ENCODE measurements around the gene CASKIN2.

Gene CASKIN2

GRCh38 chr17:75506888-75507287 lies 8.4 kb downstream of the CASKIN2 start:
- no peak for DNase-seq (ENCODE audit: insufficient read length, low spot score)
- FAIRE-seq, result no peak
- TF ChIP-seq POLR2AphosphoS5 (IDR thresholded peaks at IDR 0.05; ENCODE audit: low read depth, low read length) (no peak), TAF1 (IDR thresholded peaks at IDR 0.05; ENCODE audit: low read depth, low read length) (no peak), PAX5 (IDR thresholded peaks at IDR 0.05; ENCODE audit: insufficient read depth, low read length, severe bottlenecking) (no peak), POU2F2 (IDR thresholded peaks at IDR 0.05; ENCODE audit: low read depth, low read length) (no peak), SPI1 (IDR thresholded peaks at IDR 0.05; ENCODE audit: low read depth, low read length) (no peak), POLR2A (IDR thresholded peaks at IDR 0.05; ENCODE audit: low read depth, low read length) (no peak)

- FAIRE-seq, result no peak
- DNase-seq (ENCODE audit: insufficient read length, low spot score), result no peak
- TF ChIP-seq TAF1 (IDR thresholded peaks at IDR 0.05; ENCODE audit: low read depth, low read length), result no peak
- TF ChIP-seq PAX5 (IDR thresholded peaks at IDR 0.05; ENCODE audit: insufficient read depth, low read length, severe bottlenecking), result no peak
- no peak for TF ChIP-seq POLR2A (IDR thresholded peaks at IDR 0.05; ENCODE audit: low read depth, low read length)
Observed at GRCh38 chr17:75506134-75506533, 9.2 kb downstream of the CASKIN2 start.

GRCh38 chr17:75505640-75506039 lies 9.7 kb downstream of the CASKIN2 start:
- TF ChIP-seq PAX5 (IDR thresholded peaks at IDR 0.05; ENCODE audit: insufficient read depth, low read length, severe bottlenecking), result no peak
- TF ChIP-seq POU2F2 (IDR thresholded peaks at IDR 0.05; ENCODE audit: low read depth, low read length), result no peak
- no peak for TF ChIP-seq POLR2AphosphoS5 (IDR thresholded peaks at IDR 0.05; ENCODE audit: low read depth, low read length)
- no peak for TF ChIP-seq POLR2A (IDR thresholded peaks at IDR 0.05; ENCODE audit: low read depth, low read length)
- TF ChIP-seq SPI1 (IDR thresholded peaks at IDR 0.05; ENCODE audit: low read depth, low read length), result no peak
- no peak for TF ChIP-seq TAF1 (IDR thresholded peaks at IDR 0.05; ENCODE audit: low read depth, low read length)
- DNase-seq (ENCODE audit: insufficient read length, low spot score) (no peak), FAIRE-seq (no peak)

GRCh38 chr17:75505152-75505409 lies 10.3 kb downstream of the CASKIN2 start:
- TF ChIP-seq POLR2AphosphoS5 (IDR thresholded peaks at IDR 0.05; ENCODE audit: low read depth, low read length), result no peak
- TF ChIP-seq TAF1 (IDR thresholded peaks at IDR 0.05; ENCODE audit: low read depth, low read length), result no peak
- TF ChIP-seq SPI1 (IDR thresholded peaks at IDR 0.05; ENCODE audit: low read depth, low read length), result no peak
- no peak for TF ChIP-seq POU2F2 (IDR thresholded peaks at IDR 0.05; ENCODE audit: low read depth, low read length)
- no peak for TF ChIP-seq POLR2A (IDR thresholded peaks at IDR 0.05; ENCODE audit: low read depth, low read length)
- TF ChIP-seq PAX5 (IDR thresholded peaks at IDR 0.05; ENCODE audit: insufficient read depth, low read length, severe bottlenecking), result no peak
- DNase-seq (ENCODE audit: insufficient read length, low spot score) (no peak), FAIRE-seq (no peak)

GRCh38 chr17:75504347-75505151 lies 10.8 kb downstream of the CASKIN2 start:
- TF ChIP-seq POU2F2 (IDR thresholded peaks at IDR 0.05; ENCODE audit: low read depth, low read length) (no peak), POLR2A (IDR thresholded peaks at IDR 0.05; ENCODE audit: low read depth, low read length) (no peak), TAF1 (IDR thresholded peaks at IDR 0.05; ENCODE audit: low read depth, low read length) (no peak), POLR2AphosphoS5 (IDR thresholded peaks at IDR 0.05; ENCODE audit: low read depth, low read length) (no peak), SPI1 (IDR thresholded peaks at IDR 0.05; ENCODE audit: low read depth, low read length) (peak; percentile 57)
- FAIRE-seq, result peak; percentile 77
- DNase-seq (ENCODE audit: insufficient read length, low spot score), result peak; percentile 93

GRCh38 chr17:75503976-75504346 lies 11.4 kb downstream of the CASKIN2 start:
- DNase-seq (ENCODE audit: insufficient read length, low spot score) (no peak), FAIRE-seq (no peak)
- TF ChIP-seq POLR2A (IDR thresholded peaks at IDR 0.05; ENCODE audit: low read depth, low read length) (no peak), TAF1 (IDR thresholded peaks at IDR 0.05; ENCODE audit: low read depth, low read length) (no peak), PAX5 (IDR thresholded peaks at IDR 0.05; ENCODE audit: insufficient read depth, low read length, severe bottlenecking) (no peak)

- TF ChIP-seq POLR2AphosphoS5 (IDR thresholded peaks at IDR 0.05; ENCODE audit: low read depth, low read length), result no peak
- no peak for TF ChIP-seq POU2F2 (IDR thresholded peaks at IDR 0.05; ENCODE audit: low read depth, low read length)
- DNase-seq (ENCODE audit: insufficient read length, low spot score), result no peak
- FAIRE-seq, result no peak
Observed at GRCh38 chr17:75503337-75503950, 11.9 kb downstream of the CASKIN2 start.

- no peak for FAIRE-seq
- no peak for DNase-seq (ENCODE audit: insufficient read length, low spot score)
- TF ChIP-seq TAF1 (IDR thresholded peaks at IDR 0.05; ENCODE audit: low read depth, low read length), result no peak
Observed at GRCh38 chr17:75502721-75503329, 12.5 kb downstream of the CASKIN2 start.

- FAIRE-seq, result no peak
- TF ChIP-seq POLR2A (IDR thresholded peaks at IDR 0.05; ENCODE audit: low read depth, low read length) (no peak), TAF1 (IDR thresholded peaks at IDR 0.05; ENCODE audit: low read depth, low read length) (no peak), SPI1 (IDR thresholded peaks at IDR 0.05; ENCODE audit: low read depth, low read length) (no peak), POU2F2 (IDR thresholded peaks at IDR 0.05; ENCODE audit: low read depth, low read length) (no peak), POLR2AphosphoS5 (IDR thresholded peaks at IDR 0.05; ENCODE audit: low read depth, low read length) (no peak), PAX5 (IDR thresholded peaks at IDR 0.05; ENCODE audit: insufficient read depth, low read length, severe bottlenecking) (no peak)
- no peak for DNase-seq (ENCODE audit: insufficient read length, low spot score)
Observed at GRCh38 chr17:75502072-75502720, 13.1 kb downstream of the CASKIN2 start.

Data from GM12891 (cell line).